Trophoblast cell (in vitro differentiated cells and primary cell): ENCODE data around the gene CASTOR1.

Experiments
- DNase-seq, 2 donors: peaks; one replicate each; pipeline ENCODE4 v3.0.0-alpha.2; 2016
- H2AFZ ChIP-seq: 2 replicates; pipeline ENCODE4 v1.6.1; 2013; ENCODE audit warnings: low read length, moderate library complexity, mild to moderate bottlenecking; ENCODE audit not compliant: insufficient read depth, poor library complexity
- H2AK5ac ChIP-seq: 2 replicates; pipeline ENCODE4 v1.6.1; 2013; ENCODE audit warnings: mild to moderate bottlenecking, low read length
- H2BK120ac ChIP-seq: 2 replicates; pipeline ENCODE4 v1.6.1; 2013; ENCODE audit warnings: low read length, mild to moderate bottlenecking, moderate library complexity; ENCODE audit not compliant: insufficient read depth, poor library complexity
- H2BK12ac ChIP-seq: 2 replicates; pipeline ENCODE4 v1.6.1; 2013; ENCODE audit warnings: mild to moderate bottlenecking, low read length, moderate library complexity
- H2BK5ac ChIP-seq: 2 replicates; pipeline ENCODE4 v1.6.1; 2013; ENCODE audit warnings: low read length, low read depth, moderate library complexity, mild to moderate bottlenecking; ENCODE audit not compliant: poor library complexity
- H3K14ac ChIP-seq: 2 replicates; pipeline ENCODE4 v1.6.1; 2013; ENCODE audit warnings: mild to moderate bottlenecking, low read length
- H3K18ac ChIP-seq: 2 replicates; pipeline ENCODE4 v1.6.1; 2013; ENCODE audit warnings: mild to moderate bottlenecking, low read length
- H3K23ac ChIP-seq: 2 replicates; pipeline ENCODE4 v1.6.1; 2013; ENCODE audit warnings: low read length
- H3K27ac ChIP-seq: 2 replicates; pipeline ENCODE4 v1.5.1; 2013; ENCODE audit warnings: low read depth, mild to moderate bottlenecking, inconsistent platforms, low read length, moderate library complexity
- H3K27me3 ChIP-seq: 2 replicates; pipeline ENCODE4 v1.6.1; 2013; ENCODE audit warnings: inconsistent platforms, mild to moderate bottlenecking, low read length, moderate library complexity; ENCODE audit not compliant: insufficient read depth
- H3K36me3 ChIP-seq, 2 experiments: 1 replicate in 1 of 2; 2 replicates in 1 of 2; pipeline ENCODE4 v1.6.1; 2013; ENCODE audit warnings: low read length in 2 of 2, mild to moderate bottlenecking in 2 of 2, moderate library complexity in 1 of 2; ENCODE audit not compliant: insufficient read depth in 2 of 2, control insufficient read depth in 1 of 2
- H3K4ac ChIP-seq: 2 replicates; pipeline ENCODE4 v1.6.1; 2013; ENCODE audit warnings: low read depth, mild to moderate bottlenecking, low read length, moderate library complexity
- H3K4me1 ChIP-seq, 2 experiments: 1 replicate in 1 of 2; 2 replicates in 1 of 2; pipeline ENCODE4 v1.6.1; 2013; ENCODE audit warnings: low read length in 2 of 2, mild to moderate bottlenecking in 2 of 2, moderate library complexity in 1 of 2; ENCODE audit not compliant: insufficient read depth in 2 of 2, control insufficient read depth in 1 of 2
- H3K4me2 ChIP-seq: 2 replicates; pipeline ENCODE4 v1.6.1; 2013; ENCODE audit warnings: inconsistent platforms, mild to moderate bottlenecking, low read length, moderate library complexity
- H3K4me3 ChIP-seq: 2 replicates; pipeline ENCODE4 v1.5.1; 2013; ENCODE audit warnings: mild to moderate bottlenecking, low read depth, low read length, inconsistent platforms
- H3K79me1 ChIP-seq: one replicate; pipeline ENCODE4 v1.6.1; 2013; ENCODE audit warnings: low read length
- H3K79me2 ChIP-seq: 2 replicates; pipeline ENCODE4 v1.6.1; 2013; ENCODE audit warnings: low read length, mild to moderate bottlenecking; ENCODE audit not compliant: control insufficient read depth, insufficient read depth, poor library complexity
- H3K9ac ChIP-seq: 2 replicates; pipeline ENCODE4 v1.6.1; 2013; ENCODE audit warnings: mild to moderate bottlenecking, low read length
- H3K9me3 ChIP-seq: 2 replicates; pipeline ENCODE4 v1.6.1; 2013; ENCODE audit warnings: low read depth, mild to moderate bottlenecking, control low read depth, inconsistent platforms, low read length; ENCODE audit not compliant: insufficient read depth
- H4K12ac ChIP-seq: 2 replicates; pipeline ENCODE4 v1.6.1; 2013; ENCODE audit warnings: low read depth, mild to moderate bottlenecking, low read length, moderate library complexity
- H4K8ac ChIP-seq: 2 replicates; pipeline ENCODE4 v1.6.1; 2013; ENCODE audit warnings: low read depth, mild to moderate bottlenecking, low read length, moderate library complexity
- H4K91ac ChIP-seq: one replicate; pipeline ENCODE4 v1.6.1; 2013; ENCODE audit warnings: low read depth, mild to moderate bottlenecking, low read length, moderate library complexity
- WGBS: extraction: QIAGEN DNeasy Blood & Tissue Kit; methylation state at CpG from one replicate; pipeline ENCODE4 v1.1.7; 2013; ENCODE audit warnings: missing lambda C conversion rate; ENCODE audit not compliant: insufficient read length, insufficient coverage; ENCODE audit errors: extremely low coverage; 5-methylcytosine and 5-hydroxymethylcytosine counted together

Gene CASTOR1

GRCh38 chr22:30266445-30267381 lies 22.6 kb downstream of the CASTOR1 start, which contains the start of gene OSM:
Gene OSM, minus strand, starts transcription at chr22:30266851. Its CDS starts 52 bp downstream, at chr22:30266799.
- Histone ChIP-seq H4K12ac (no peak within 1 kb of the TSS), H2BK120ac (no peak within 1 kb of the TSS), H3K23ac (no peak within 1 kb of the TSS), H3K18ac (no peak within 1 kb of the TSS), H3K27ac (no peak within 1 kb of the TSS), H2BK5ac (no peak within 1 kb of the TSS), H3K9me3 (peaks cover 2% of the 10 kb centered on the region), H3K14ac (no peak within 1 kb of the TSS), H3K79me1 (peaks cover 3% of the 10 kb centered on the region), H3K9ac (no peak within 1 kb of the TSS), H3K4me1 (peaks cover 4 to 13% of the 10 kb centered on the region in 2 experiments), H2AK5ac (no peak within 1 kb of the TSS), H3K4ac (no peak within 1 kb of the TSS), H3K36me3 (no peaks in the 10 kb centered on the region), H3K79me2 (no peaks in the 10 kb centered on the region), H3K4me3 (no peak within 1 kb of the TSS), H3K27me3 (no peaks in the 10 kb centered on the region), H2AFZ (no peak within 1 kb of the TSS), H4K8ac (no peak within 1 kb of the TSS), H4K91ac (no peak within 1 kb of the TSS), H2BK12ac (no peak within 1 kb of the TSS), H3K4me2 (no peak within 1 kb of the TSS)
- no CpG with 5 or more reads among the region's 35 CpGs for WGBS
- DNase-seq = no peak

DNA sequence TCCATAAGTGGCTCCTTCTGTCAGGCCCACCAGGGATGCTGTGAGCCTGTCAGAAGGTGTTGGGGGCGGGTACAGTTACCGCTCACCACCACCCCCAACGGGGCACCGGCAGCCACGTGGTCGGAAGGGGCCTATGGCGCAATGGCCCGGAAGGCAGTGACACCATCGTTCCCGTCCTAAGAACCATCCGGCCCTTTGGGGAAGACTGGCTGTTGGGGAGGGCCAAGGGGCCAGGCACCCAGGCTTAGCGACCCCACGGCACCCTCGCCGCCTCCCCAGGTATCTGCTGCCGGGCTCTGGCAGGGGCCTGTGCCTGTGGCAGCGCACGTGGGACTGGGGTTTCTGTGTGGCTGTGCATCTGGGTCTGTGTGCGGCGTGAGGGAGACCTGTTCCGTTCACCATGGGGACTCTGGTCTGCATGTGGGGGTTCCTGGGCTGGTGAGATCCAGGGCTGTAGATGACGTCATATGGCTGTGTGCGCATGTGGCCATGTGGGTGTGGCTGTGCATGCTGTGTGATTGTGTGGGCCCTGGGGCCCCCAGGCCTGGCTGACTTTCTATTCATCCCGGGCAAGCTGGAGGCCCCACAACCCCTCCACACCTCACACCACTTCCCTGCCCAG lies 23.4 kb downstream of the CASTOR1 start:
- Histone ChIP-seq H2AFZ (no peak overlapping the region), H4K12ac (no peak overlapping the region), H2BK120ac (no peak overlapping the region), H3K4me2 (no peak overlapping the region), H3K9me3 (peaks cover 2% of the 10 kb centered on the region), H3K23ac (no peak overlapping the region), H3K36me3 (no peaks in the 10 kb centered on the region), H3K27ac (no peak overlapping the region), H3K14ac (no peak overlapping the region), H2AK5ac (no peak overlapping the region), H3K18ac (no peak overlapping the region), H3K79me1 (peaks cover 6% of the 10 kb centered on the region), H3K9ac (no peak overlapping the region), H3K4me1 (peaks cover 8 to 21% of the 10 kb centered on the region in 2 experiments), H3K27me3 (no peaks in the 10 kb centered on the region), H3K79me2 (no peaks in the 10 kb centered on the region), H2BK5ac (no peak overlapping the region), H3K4ac (no peak overlapping the region), H4K8ac (no peak overlapping the region), H3K4me3 (no peak overlapping the region), H4K91ac (no peak overlapping the region), H2BK12ac (no peak overlapping the region)
- DNase-seq = no peak
- WGBS = no CpG with 5 or more reads among the region's 24 CpGs

GRCh38 chr22:30265131-30265720 lies 24.1 kb downstream of the CASTOR1 start:
- no CpG with 5 or more reads among the region's 9 CpGs for WGBS
- Histone ChIP-seq H3K23ac (no peak overlapping the region), H2BK5ac (no peak overlapping the region), H2BK120ac (no peak overlapping the region), H2AFZ (no peak overlapping the region), H3K4me2 (no peak overlapping the region), H3K4me3 (no peak overlapping the region), H3K4ac (no peak overlapping the region), H3K14ac (no peak overlapping the region), H3K9me3 (no peaks in the 10 kb centered on the region), H3K4me1 (peaks cover 8 to 26% of the 10 kb centered on the region in 2 experiments), H4K91ac (no peak overlapping the region), H3K18ac (no peak overlapping the region), H2BK12ac (no peak overlapping the region), H4K12ac (no peak overlapping the region), H3K27ac (no peak overlapping the region), H3K27me3 (no peaks in the 10 kb centered on the region), H3K79me1 (peaks cover 6% of the 10 kb centered on the region), H3K79me2 (no peaks in the 10 kb centered on the region), H2AK5ac (no peak overlapping the region), H3K9ac (no peak overlapping the region), H3K36me3 (no peaks in the 10 kb centered on the region), H4K8ac (no peak overlapping the region)
- no peak for DNase-seq

- WGBS = no CpG with 5 or more reads among the region's 17 CpGs
Observed at GRCh38 chr22:30263883-30264282, 25.4 kb downstream of the CASTOR1 start.

More at GRCh38 chr22:30263883-30264282, 25.4 kb downstream of the CASTOR1 start:
- Histone ChIP-seq H3K9me3 (no peaks in the 10 kb centered on the region), H2AK5ac (no peak overlapping the region), H3K18ac (no peak overlapping the region), H3K23ac (no peak overlapping the region), H2BK120ac (no peak overlapping the region), H3K36me3 (no peaks in the 10 kb centered on the region), H3K27me3 (no peaks in the 10 kb centered on the region), H3K79me1 (peaks cover 6% of the 10 kb centered on the region), H2BK12ac (no peak overlapping the region), H3K4me1 (peaks cover 8 to 26% of the 10 kb centered on the region in 2 experiments), H4K8ac (no peak overlapping the region), H3K4me2 (no peak overlapping the region), H2AFZ (no peak overlapping the region), H2BK5ac (no peak overlapping the region), H3K9ac (no peak overlapping the region), H4K91ac (no peak overlapping the region), H3K14ac (no peak overlapping the region), H3K27ac (no peak overlapping the region), H3K4ac (no peak overlapping the region), H4K12ac (no peak overlapping the region), H3K79me2 (no peaks in the 10 kb centered on the region), H3K4me3 (no peak overlapping the region)
- no peak for DNase-seq
